HG02885 (cell line): Measurements from ENCODE around the gene TRAF3.

Experiments
- ATAC-seq: cut with Tn5 transposase; IDR thresholded peaks from one replicate; pipeline ENCODE4 v1.9.1; 2021; ENCODE audit warnings: mild to moderate bottlenecking; ENCODE audit not compliant: unreplicated experiment, poor library complexity

TRAF3 gene

GRCh38 chr14:102944448-102945330, 167.4 kb downstream of the TRAF3 start:
- ATAC-seq: no peak

GRCh38 chr14:102945346-102946130, 168.3 kb downstream of the TRAF3 start:
- ATAC-seq: no peak

GRCh38 chr14:102947321-102948103, 170.3 kb downstream of the TRAF3 start:
- no peak for ATAC-seq

GRCh38 chr14:102948698-102949061, 171.4 kb downstream of the TRAF3 start:
- ATAC-seq: no peak

- ATAC-seq: no peak
Measured at GRCh38 chr14:102949062-102949800, 172.0 kb downstream of the TRAF3 start.

- no peak for ATAC-seq
Measured at GRCh38 chr14:102949801-102950451, 172.7 kb downstream of the TRAF3 start.

- no peak for ATAC-seq
Measured at GRCh38 chr14:102951034-102951433, 173.8 kb downstream of the TRAF3 start.

GRCh38 chr14:102951799-102952198, 174.6 kb downstream of the TRAF3 start:
- no peak for ATAC-seq

GRCh38 chr14:102952276-102952675, 175.0 kb downstream of the TRAF3 start:
- ATAC-seq: no peak

GRCh38 chr14:102953100-102953499, 175.9 kb downstream of the TRAF3 start:
- no peak for ATAC-seq

GRCh38 chr14:102954081-102954789, 177.0 kb downstream of the TRAF3 start:
- ATAC-seq: no peak

- ATAC-seq: no peak
Measured at GRCh38 chr14:102955636-102956408, 178.6 kb downstream of the TRAF3 start.

- ATAC-seq: no peak
Measured at GRCh38 chr14:102957222-102957621, 180.0 kb downstream of the TRAF3 start.

GRCh38 chr14:102958461-102958860, 181.2 kb downstream of the TRAF3 start:
- no peak for ATAC-seq
